AG04449 (cell line): ENCODE results near the gene ZNF138.
"Not testable (repeated sequence)": the region's sequence is repeated elsewhere in the genome, so short reads cannot be mapped to it uniquely, and the experiment has no call there.

Source experiments
- CTCF ChIA-PET: fragments of 350-600 bp; formaldehyde crosslinking; extraction: SDS; loops from one replicate; lab custom pipeline; 2021; ENCODE audit warnings: antibody characterized with exemption; lab: Yijun Ruan, JAX
- POLR2A ChIA-PET: fragments of 400-600, 350-600 bp; formaldehyde crosslinking; extraction: SDS; loops from one replicate; lab custom pipeline; 2020; ENCODE audit warnings: antibody characterized with exemption, inconsistent platforms; lab: Yijun Ruan, JAX
- DNase-seq: peaks from one replicate; pipeline ENCODE4 v3.0.0-alpha.2; 2010; ENCODE audit warnings: low read depth, low spot score
- H3K4me3 ChIP-seq: 2 replicates; pipeline ENCODE4 v1.5.1; 2011; ENCODE audit warnings: low read depth, mild to moderate bottlenecking, control low read depth, low read length
- TF ChIP-seq, protein P1 (sequence below): IDR thresholded peaks from one replicate; pipeline ENCODE4 v1.5.1; 2011; ENCODE audit warnings: mild to moderate bottlenecking, moderate library complexity, low read length, control low read depth, inconsistent platforms; ENCODE audit not compliant: insufficient read depth; ENCODE audit errors: missing control alignments

ZNF138 gene

DNA sequence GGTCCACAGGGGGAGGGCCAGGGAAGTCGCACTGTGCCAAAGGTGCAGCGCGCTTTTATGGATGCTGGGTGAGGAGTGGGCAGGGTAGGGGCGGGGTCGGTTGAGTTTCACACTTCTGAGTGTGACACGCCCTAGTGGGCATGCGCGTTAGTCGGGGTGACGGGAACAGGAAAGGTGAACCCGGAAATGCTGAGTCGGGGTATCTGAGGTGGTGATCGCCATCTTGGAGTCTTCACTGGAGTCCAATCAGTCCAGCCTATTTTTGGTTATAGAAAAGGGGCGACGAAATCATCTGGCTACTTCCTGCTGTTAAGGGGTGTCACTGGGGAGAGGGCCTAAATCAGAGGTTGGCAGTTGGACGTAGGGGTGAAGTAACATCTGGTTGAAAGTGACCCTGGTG, 40.8 kb downstream of the ZNF138 start:
- DNase-seq = no peak

DNA sequence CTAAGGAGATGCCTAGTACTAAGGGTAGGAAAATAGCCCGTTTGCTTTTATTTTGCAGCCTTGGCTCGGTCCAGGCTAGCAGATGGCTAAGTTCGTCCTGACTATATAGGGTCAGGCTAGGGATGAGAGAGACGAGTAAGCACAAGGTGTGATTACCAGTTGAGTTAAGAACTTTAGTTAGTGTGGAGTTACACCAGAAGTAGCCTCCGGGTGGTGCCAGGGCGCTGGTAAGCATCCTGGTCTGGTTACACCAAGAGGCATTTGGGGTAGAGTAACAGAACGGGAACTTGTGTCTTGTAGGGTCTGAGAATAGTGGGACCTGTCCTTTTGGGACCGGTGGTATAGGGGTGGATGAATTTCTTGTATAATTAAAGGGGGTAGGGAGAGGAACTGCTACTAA, 41.6 kb downstream of the ZNF138 start:
- CTCF ChIA-PET = not testable (repeated sequence)

More for the DNA sequence above, 40.8 kb downstream of the ZNF138 start:
- TF ChIP-seq, protein P1, sequence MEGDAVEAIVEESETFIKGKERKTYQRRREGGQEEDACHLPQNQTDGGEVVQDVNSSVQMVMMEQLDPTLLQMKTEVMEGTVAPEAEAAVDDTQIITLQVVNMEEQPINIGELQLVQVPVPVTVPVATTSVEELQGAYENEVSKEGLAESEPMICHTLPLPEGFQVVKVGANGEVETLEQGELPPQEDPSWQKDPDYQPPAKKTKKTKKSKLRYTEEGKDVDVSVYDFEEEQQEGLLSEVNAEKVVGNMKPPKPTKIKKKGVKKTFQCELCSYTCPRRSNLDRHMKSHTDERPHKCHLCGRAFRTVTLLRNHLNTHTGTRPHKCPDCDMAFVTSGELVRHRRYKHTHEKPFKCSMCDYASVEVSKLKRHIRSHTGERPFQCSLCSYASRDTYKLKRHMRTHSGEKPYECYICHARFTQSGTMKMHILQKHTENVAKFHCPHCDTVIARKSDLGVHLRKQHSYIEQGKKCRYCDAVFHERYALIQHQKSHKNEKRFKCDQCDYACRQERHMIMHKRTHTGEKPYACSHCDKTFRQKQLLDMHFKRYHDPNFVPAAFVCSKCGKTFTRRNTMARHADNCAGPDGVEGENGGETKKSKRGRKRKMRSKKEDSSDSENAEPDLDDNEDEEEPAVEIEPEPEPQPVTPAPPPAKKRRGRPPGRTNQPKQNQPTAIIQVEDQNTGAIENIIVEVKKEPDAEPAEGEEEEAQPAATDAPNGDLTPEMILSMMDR = no peak
- ChIA-PET POLR2A (no interaction called here), CTCF (no interaction called here)
- no peak overlapping the region for H3K4me3 ChIP-seq

DNA sequence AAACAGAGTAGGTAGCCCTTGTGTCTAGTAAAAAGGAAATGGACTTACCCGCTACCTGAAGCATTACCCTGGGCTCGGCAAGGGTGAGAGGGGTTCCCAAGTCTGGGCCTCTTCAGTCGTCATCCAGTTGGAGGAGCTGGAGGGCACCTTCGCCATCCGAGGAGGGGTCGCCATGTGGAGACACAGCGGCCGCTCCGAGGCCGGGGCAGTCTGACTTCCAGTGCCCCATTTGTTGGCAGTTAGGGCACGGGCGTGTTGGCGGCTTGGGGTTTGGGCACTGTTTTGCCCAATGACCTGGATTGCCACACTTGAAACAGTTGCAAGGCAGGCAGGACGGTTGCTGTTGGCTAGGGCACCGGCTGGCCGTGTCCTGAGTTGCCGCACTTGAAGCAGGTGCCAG, 43.8 kb downstream of the ZNF138 start:
- DNase-seq, POLR2A ChIA-PET, H3K4me3 ChIP-seq, CTCF ChIA-PET: not testable (repeated sequence)

More for the DNA sequence above, 41.6 kb downstream of the ZNF138 start:
- POLR2A ChIA-PET, H3K4me3 ChIP-seq, DNase-seq: not testable (repeated sequence)

DNA sequence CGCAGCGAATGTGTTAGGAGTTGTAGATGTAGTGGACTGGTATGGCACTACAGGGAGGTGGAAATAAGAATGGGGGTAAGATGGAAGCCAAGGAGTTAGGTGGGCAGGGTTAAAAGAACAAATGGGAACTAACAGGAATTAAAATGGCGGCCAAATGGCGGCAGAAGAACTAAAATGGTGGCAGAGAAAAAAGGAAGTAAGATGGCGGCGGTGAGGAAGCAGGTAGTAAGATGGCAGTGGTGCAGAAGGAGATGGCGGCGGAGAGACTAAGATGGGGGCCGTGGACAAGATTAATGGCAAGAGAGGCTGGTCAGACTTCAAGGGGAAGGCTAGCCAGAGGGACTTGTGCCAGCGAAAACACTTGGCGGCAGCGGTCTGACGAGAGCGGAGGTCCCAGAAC, 44.5 kb downstream of the ZNF138 start:
- H3K4me3 ChIP-seq = no peak overlapping the region
- DNase-seq = no peak
- TF ChIP-seq, protein P1 = no peak
- POLR2A ChIA-PET = no interaction called here
- CTCF ChIA-PET = no interaction called here

DNA sequence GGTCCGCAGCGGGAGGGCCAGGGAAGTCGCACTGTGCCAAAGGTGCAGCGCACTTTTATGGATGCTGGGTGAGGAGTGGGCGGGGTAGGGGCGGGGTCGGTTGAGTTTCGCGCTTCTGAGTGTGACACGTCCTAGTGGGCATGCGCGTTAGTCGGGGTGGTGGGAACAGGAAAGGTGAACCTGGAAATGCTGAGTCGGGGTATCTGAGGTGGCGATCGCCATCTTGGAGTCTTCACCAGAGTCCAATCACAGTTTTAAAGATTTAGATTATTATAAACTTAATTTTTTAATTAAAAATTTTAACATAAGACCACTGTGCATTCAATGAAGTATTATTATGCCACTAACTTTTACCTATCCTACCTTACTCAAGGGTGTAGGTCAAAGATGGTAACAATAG, 45.7 kb downstream of the ZNF138 start:
- TF ChIP-seq, protein P1 = no peak
- CTCF ChIA-PET = no interaction called here
- POLR2A ChIA-PET = no interaction called here

DNA sequence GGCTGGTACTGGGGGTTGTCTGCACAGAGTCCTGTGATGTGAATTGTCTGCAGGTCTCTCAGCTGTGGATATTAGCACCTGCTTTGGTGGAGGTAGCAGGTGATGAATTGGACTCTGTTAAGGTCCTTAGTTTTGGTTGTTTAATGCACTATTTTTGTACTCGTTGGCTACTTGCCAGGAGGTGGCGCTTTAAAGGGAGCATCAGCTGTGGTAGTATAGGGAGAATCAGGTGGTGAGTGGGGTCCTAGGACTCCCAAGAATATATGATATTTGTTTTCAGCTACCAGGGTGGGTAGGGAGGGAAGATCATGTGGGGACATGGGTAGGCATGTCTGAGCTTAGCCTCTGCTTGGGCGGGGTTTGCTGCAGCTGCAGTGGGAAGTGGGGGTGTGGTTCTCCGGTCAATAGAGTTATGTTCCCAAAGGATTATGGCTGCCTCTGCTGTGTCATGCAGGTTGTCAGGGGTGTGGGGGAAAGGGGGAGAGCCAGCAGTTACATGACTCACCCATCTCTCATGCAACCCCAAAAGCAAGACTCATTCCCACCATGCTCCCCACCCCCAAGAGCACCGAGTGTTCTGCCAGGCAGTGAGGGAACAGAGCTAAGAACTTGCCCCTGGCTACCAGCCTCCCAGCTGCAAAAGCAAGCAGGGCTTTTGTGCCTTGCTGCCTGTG, 55.2 kb downstream of the ZNF138 start:
- H3K4me3 ChIP-seq = no peak overlapping the region
- CTCF ChIA-PET = no interaction called here
- TF ChIP-seq, protein P1 = no peak
- DNase-seq = no peak
- POLR2A ChIA-PET = no interaction called here

More for the DNA sequence above, 45.7 kb downstream of the ZNF138 start:
- DNase-seq = no peak
- H3K4me3 ChIP-seq = no peak overlapping the region

DNA sequence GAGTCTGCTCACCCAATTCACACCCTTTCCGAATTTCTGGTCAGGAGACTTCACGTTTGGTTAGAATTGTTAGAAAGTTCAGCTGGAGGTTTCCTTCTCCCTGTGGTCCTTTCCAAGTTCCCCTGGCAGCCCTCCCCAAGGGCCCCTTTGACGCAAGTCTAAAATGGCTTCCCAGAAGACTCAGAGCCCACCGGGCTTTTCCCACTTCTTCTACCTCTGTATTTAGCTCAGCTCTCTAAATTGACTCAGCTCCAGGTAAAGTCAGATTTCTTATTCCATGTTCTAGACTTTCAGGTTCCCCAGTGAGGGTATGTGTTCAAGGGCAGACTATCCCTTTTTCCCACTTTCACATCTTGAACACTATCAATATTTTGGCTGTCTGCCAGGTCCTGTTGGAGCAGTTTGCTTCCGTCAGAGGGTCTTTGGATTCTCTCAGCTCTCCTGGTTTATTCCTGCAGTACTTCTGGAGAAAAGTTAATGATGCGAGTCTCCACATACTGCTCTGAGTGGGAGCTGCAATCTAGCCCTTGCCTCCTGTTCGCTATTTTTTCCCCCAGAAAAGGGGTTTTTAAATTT, 55.8 kb downstream of the ZNF138 start:
- no peak overlapping the region for H3K4me3 ChIP-seq
- CTCF ChIA-PET = no interaction called here
- TF ChIP-seq, protein P1 = no peak
- POLR2A ChIA-PET = no interaction called here
- no peak for DNase-seq
